ENCODE measurements around the gene IFI44. TPM values are rescaled to one million over a fixed set of nuclear protein-coding genes. Genes with fewer than 3 reads are reported as not detected.
A peak's percentile ranks its signal among the peaks of the same experiment; 100 is the strongest.

The IFI44 gene
- total RNA-seq, 2 donors from 2014 or later = 72.5 to 89.4 TPM

DNA sequence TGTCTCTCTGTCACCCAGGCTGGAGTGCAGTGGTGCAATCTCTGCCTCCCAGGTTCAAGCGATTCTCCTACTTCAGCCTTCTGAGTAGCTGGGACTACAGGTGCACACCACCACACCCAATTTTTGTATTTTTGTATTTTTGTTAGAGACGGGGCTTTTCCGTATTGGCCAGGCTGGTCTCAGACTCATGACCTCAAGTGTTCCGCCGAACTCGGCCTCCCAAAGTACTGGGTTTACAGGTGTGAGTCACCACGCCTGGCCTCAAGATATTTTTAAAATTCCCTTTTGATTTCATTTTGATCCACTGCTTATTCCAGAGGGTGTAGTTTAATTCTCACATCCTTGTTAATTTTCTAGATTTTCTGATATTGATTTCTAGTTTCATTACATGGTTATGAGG lies 25.6 kb upstream of the IFI44 start:
- peak overlapping the region; percentile 79 for H3K4me3 Mint-ChIP-seq
- DNase-seq (no peak), ATAC-seq (no peak)
- H3K4me1 Mint-ChIP-seq = peaks cover 57% of the 10 kb centered on the region
- no peaks in the 10 kb centered on the region for H3K9me3 ChIP-seq (ENCODE audit: control insufficient read depth, low read length, poor library complexity, severe bottlenecking)
- H3K36me3 Mint-ChIP-seq (ENCODE audit: low read depth) = peaks cover 5% of the 10 kb centered on the region
- H3K27me3 Mint-ChIP-seq = no peaks in the 10 kb centered on the region
- peak overlapping the region; percentile 95 for H3K27ac Mint-ChIP-seq

DNA sequence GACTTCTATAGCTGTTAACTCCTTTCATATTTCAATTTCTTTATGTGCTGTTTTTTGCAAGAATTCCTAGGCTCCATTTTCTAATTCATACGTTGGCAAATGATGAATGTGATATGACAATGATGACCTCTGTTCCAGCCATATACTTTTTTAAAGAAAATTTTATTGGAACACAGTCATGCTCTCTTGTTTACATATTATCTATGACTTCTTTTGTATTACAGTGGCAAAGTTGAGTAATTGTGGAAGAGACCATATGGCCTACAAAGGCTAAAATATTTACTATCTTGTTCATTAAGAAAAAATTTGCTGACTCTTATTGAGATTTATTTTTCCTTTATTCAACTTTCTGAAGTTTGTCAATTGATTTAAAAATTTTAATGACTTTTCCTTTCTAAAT lies 22.3 kb upstream of the IFI44 start:
- H3K27ac Mint-ChIP-seq = peak overlapping the region; percentile 95

DNA sequence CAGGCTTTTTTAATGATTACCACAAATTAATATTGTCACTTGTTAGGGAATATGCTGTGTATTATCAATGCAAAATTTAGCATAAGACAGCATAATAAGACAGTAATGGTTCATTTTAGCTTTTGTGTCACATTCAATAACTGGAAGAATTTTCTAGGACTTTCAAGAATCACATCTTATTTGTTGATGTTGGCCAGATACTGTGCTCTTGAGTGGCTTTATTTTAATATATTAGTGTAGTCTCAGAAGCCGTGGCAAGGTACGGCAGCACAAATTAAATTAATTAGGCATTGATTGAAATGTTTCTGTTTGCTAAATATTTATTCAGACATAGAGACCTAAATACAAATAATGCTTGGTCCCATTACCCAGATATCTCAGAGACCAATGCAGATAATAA lies 19.0 kb upstream of the IFI44 start:
- peaks cover 2% of the 10 kb centered on the region for H3K9me3 ChIP-seq (ENCODE audit: control insufficient read depth, low read length, poor library complexity, severe bottlenecking)
- H3K27me3 Mint-ChIP-seq = no peaks in the 10 kb centered on the region
- H3K4me1 Mint-ChIP-seq = peaks cover 15% of the 10 kb centered on the region
- no peak overlapping the region for H3K27ac Mint-ChIP-seq
- ATAC-seq = no peak
- DNase-seq = no peak
- peaks cover 3% of the 10 kb centered on the region for H3K36me3 Mint-ChIP-seq (ENCODE audit: low read depth)
- H3K4me3 Mint-ChIP-seq = no peak overlapping the region

More for the DNA sequence above, 22.3 kb upstream of the IFI44 start:
- H3K4me1 Mint-ChIP-seq = peaks cover 39% of the 10 kb centered on the region
- no peaks in the 10 kb centered on the region for H3K27me3 Mint-ChIP-seq
- H3K4me3 Mint-ChIP-seq = no peak overlapping the region
- H3K9me3 ChIP-seq (ENCODE audit: control insufficient read depth, low read length, poor library complexity, severe bottlenecking) = no peaks in the 10 kb centered on the region
- DNase-seq (no peak), ATAC-seq (no peak)
- H3K36me3 Mint-ChIP-seq (ENCODE audit: low read depth) = peaks cover 5% of the 10 kb centered on the region

DNA sequence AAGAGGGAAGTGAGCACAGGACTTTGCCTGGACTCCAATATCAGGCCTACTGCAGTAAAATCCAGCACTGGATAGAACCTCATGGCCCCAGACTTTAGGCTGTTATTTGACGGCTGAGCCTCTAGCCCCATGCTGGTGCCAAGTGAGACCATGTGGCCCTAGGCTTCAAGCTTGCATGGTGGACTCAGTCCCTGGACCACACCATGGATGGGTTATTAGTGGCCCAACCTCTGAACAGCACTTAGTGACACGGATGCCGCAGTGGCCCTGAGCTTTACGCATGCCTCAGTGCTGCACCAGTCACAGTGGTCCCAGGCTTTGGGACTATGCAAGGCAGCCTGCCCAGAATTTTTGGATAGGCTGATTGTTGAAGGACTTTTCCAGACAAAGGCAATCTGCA lies 16.4 kb upstream of the IFI44 start:
- peaks cover 2% of the 10 kb centered on the region for H3K9me3 ChIP-seq (ENCODE audit: control insufficient read depth, low read length, poor library complexity, severe bottlenecking)
- peaks cover 6% of the 10 kb centered on the region for H3K4me1 Mint-ChIP-seq
- ATAC-seq (no peak), DNase-seq (no peak)
- no peak overlapping the region for H3K4me3 Mint-ChIP-seq
- H3K36me3 Mint-ChIP-seq (ENCODE audit: low read depth) = peaks cover 6% of the 10 kb centered on the region
- no peaks in the 10 kb centered on the region for H3K27me3 Mint-ChIP-seq
- H3K27ac Mint-ChIP-seq = no peak overlapping the region

DNA sequence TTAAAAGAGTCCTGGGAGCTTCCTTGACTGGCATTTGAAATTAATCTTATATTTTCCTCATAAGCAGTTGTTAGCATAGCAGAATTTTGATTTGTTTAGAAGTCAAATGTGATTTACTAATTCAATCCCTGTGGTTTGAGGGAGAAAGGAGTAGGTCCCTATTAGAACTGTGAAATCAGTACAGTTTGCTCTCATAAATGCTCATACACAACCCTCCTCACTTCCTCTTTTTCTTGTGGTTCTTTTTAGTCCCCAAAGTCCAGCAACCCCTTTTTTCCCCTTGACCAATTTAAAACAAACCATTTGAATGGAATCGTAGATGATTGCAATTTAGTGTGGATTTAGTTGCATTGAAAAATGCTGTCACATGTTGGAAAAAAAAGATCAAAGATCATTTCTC lies 9.2 kb upstream of the IFI44 start:
- H3K27me3 Mint-ChIP-seq = no peaks in the 10 kb centered on the region
- no peak for ATAC-seq
- peaks cover 6% of the 10 kb centered on the region for H3K36me3 Mint-ChIP-seq (ENCODE audit: low read depth)
- H3K4me3 Mint-ChIP-seq = no peak overlapping the region
- no peak overlapping the region for H3K27ac Mint-ChIP-seq
- no peaks in the 10 kb centered on the region for H3K9me3 ChIP-seq (ENCODE audit: control insufficient read depth, low read length, poor library complexity, severe bottlenecking)
- peaks cover 13% of the 10 kb centered on the region for H3K4me1 Mint-ChIP-seq
- no peak for DNase-seq

DNA sequence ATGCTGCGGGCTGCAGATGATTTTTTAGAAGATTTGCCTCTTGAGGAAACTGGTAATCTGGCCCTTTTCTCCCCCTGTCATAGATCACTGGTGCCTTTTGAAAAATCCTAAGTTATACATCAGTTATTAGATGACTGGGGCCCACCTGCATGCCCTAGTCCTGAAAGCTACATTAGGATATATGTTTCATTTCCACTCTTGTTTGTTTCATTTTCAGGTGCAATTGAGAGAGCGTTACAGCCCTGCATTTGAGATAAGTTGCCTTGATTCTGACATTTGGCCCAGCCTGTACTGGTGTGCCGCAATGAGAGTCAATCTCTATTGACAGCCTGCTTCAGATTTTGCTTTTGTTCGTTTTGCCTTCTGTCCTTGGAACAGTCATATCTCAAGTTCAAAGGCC lies 8.1 kb upstream of the IFI44 start:
- no peak overlapping the region for H3K27ac Mint-ChIP-seq
- H3K36me3 Mint-ChIP-seq (ENCODE audit: low read depth) = peaks cover 6% of the 10 kb centered on the region
- DNase-seq = no peak

DNA sequence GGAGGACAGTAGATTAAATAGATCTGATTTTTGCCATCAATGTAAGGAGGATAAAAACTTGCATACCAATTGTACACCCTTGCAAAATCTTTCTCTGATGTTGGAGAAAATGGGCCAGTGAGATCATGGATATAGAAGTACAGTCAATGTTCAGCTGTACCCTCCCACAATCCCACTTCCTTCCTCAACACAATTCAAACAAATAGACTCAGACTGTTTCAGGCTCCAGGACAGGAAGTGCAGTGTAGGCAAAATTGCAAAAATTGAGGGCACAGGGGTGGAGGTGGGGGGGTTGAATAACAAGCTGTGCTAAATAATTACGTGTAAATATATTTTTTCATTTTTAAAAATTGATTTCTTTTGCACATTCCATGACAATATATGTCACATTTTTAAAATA lies 3.9 kb upstream of the IFI44 start:
- Mint-ChIP-seq H3K4me1 (peaks cover 24% of the 10 kb centered on the region), H3K4me3 (peak overlapping the region; percentile 52), H3K27ac (peak overlapping the region; percentile 94), H3K36me3 (ENCODE audit: low read depth) (no peaks in the 10 kb centered on the region), H3K27me3 (no peaks in the 10 kb centered on the region)
- DNase-seq (peak in 1 of 3 donors; percentile 19), ATAC-seq (peak; percentile 83)
- H3K9me3 ChIP-seq (ENCODE audit: control insufficient read depth, low read length, poor library complexity, severe bottlenecking) = no peaks in the 10 kb centered on the region

More for the DNA sequence above, 8.1 kb upstream of the IFI44 start:
- ATAC-seq = no peak
- Mint-ChIP-seq H3K4me1 (peaks cover 21% of the 10 kb centered on the region), H3K27me3 (no peaks in the 10 kb centered on the region), H3K4me3 (no peak overlapping the region)
- no peaks in the 10 kb centered on the region for H3K9me3 ChIP-seq (ENCODE audit: control insufficient read depth, low read length, poor library complexity, severe bottlenecking)

DNA sequence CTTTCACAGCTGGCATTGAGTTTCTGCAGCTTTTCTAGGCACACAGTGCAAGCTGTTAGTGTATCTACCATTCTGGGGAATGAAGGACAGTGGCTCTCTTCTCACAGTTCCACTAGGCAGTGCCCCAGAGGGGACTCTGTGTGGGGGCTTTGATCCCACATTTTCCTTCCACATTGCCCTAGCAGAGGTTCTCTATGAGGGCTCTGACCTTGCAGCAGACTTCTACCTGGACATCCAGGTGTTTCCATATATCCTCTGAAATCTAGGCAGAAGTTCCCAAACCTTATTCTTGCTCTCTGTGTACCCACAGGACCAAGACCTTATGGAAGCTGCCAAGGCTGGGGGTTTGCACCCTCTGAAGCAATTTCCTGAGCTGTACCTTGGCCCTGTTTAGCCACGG lies 2.4 kb upstream of the IFI44 start:
- no peak overlapping the region for H3K4me3 Mint-ChIP-seq
- ATAC-seq = no peak
- H3K27me3 Mint-ChIP-seq = no peaks in the 10 kb centered on the region
- no peak for DNase-seq
- peaks cover 31% of the 10 kb centered on the region for H3K4me1 Mint-ChIP-seq
- H3K9me3 ChIP-seq (ENCODE audit: control insufficient read depth, low read length, poor library complexity, severe bottlenecking) = no peaks in the 10 kb centered on the region
- H3K36me3 Mint-ChIP-seq (ENCODE audit: low read depth) = no peaks in the 10 kb centered on the region
- peak overlapping the region; percentile 94 for H3K27ac Mint-ChIP-seq

DNA sequence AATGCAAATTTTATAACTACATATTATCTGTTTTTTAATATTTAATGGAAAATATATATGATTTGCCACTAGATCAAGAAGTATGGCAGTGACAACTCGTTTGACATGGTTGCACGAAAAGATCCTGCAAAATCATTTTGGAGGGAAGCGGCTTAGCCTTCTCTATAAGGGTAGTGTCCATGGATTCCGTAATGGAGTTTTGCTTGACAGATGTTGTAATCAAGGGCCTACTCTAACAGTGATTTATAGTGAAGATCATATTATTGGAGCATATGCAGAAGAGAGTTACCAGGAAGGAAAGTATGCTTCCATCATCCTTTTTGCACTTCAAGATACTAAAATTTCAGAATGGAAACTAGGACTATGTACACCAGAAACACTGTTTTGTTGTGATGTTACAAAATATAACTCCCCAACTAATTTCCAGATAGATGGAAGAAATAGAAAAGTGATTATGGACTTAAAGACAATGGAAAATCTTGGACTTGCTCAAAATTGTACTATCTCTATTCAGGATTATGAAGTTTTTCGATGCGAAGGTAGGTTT lies 556 bp downstream of the IFI44 start:
- DNase-seq = no peak
- H3K36me3 Mint-ChIP-seq (ENCODE audit: low read depth) = no peaks in the 10 kb centered on the region
- peaks cover 35% of the 10 kb centered on the region for H3K4me1 Mint-ChIP-seq
- no peaks in the 10 kb centered on the region for H3K27me3 Mint-ChIP-seq
- H3K4me3 Mint-ChIP-seq = peak overlapping the region; percentile 93
- peak; percentile 7 for ATAC-seq
- H3K27ac Mint-ChIP-seq = peak overlapping the region; percentile 94
- no peaks in the 10 kb centered on the region for H3K9me3 ChIP-seq (ENCODE audit: control insufficient read depth, low read length, poor library complexity, severe bottlenecking)

DNA sequence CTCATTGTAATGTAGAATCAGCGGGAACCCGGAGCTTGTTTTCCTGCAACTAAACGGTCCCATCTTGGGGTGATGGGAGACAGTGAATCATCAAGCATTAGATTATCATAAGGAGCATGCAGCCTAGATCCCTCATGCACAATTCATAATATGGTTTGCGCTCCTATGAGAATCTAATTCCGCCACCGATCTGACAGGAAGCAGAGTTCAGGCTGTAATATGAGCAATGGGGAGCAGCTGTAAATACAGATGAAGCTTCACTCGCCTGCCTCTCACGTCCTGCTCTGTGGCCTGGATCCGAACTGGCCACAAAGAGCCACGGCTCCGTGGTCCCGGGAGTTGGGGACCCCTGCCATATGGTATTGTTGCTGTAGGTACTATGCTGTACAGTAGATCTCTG lies 1.6 kb downstream of the IFI44 start:
- DNase-seq = no peak
- H3K27me3 Mint-ChIP-seq = no peaks in the 10 kb centered on the region
- peak overlapping the region; percentile 93 for H3K4me3 Mint-ChIP-seq
- H3K36me3 Mint-ChIP-seq (ENCODE audit: low read depth) = peaks cover 4% of the 10 kb centered on the region
- H3K4me1 Mint-ChIP-seq = peaks cover 37% of the 10 kb centered on the region
- peak overlapping the region; percentile 94 for H3K27ac Mint-ChIP-seq
- no peaks in the 10 kb centered on the region for H3K9me3 ChIP-seq (ENCODE audit: control insufficient read depth, low read length, poor library complexity, severe bottlenecking)
- peak; percentile 58 for ATAC-seq

DNA sequence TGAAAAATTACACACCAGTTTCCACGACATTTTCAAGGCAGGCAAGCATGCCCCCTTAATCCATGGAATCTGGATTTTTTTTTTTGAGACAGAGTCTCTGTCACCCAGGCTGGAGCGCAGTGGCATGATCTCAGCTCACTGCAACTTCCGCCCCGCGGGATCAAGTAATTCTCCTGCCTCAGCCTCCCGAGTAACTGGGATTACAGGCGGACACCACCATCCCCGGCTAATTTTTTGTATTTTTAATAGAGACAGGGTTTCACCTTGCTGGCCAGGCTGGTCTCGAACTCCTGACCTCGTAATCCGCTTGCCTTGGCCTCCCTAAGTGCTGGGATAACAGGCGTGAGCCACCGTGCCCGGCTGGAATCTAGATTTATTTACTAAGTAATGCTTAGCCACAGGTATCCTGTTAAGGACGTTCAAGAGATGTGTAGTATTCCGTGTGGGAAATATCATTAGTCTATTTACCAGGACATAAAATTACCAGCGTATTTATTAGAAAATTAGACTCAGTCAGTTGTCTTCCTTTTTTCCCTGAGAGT lies 2.5 kb downstream of the IFI44 start:
- no peaks in the 10 kb centered on the region for H3K9me3 ChIP-seq (ENCODE audit: control insufficient read depth, low read length, poor library complexity, severe bottlenecking)
- peaks cover 31% of the 10 kb centered on the region for H3K4me1 Mint-ChIP-seq
- no peak for ATAC-seq
- H3K27ac Mint-ChIP-seq = peak overlapping the region; percentile 94
- peak overlapping the region; percentile 93 for H3K4me3 Mint-ChIP-seq
- no peaks in the 10 kb centered on the region for H3K27me3 Mint-ChIP-seq
- DNase-seq = no peak
- peaks cover 4% of the 10 kb centered on the region for H3K36me3 Mint-ChIP-seq (ENCODE audit: low read depth)

DNA sequence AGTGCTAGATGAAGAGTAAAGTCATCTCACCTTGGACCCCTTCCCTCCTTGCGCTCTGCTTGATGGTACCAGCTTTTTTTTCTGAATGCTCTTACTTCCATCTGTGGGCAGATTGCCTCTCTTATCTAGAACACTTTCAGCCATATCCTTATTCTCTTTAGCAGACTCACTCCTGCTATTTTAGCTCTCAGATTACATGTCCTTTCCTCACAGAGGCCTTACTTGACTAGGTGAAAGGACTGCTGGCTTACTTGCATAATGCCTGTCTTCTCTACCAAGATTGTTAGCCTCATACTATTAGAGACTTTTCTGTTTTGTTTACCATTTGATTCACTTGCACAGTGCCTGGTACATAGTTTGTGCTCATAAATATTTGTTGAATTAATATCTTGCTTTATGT lies 9.3 kb downstream of the IFI44 start:
- H3K27ac Mint-ChIP-seq = peak overlapping the region; percentile 71
- no peaks in the 10 kb centered on the region for H3K9me3 ChIP-seq (ENCODE audit: control insufficient read depth, low read length, poor library complexity, severe bottlenecking)
- H3K27me3 Mint-ChIP-seq = no peaks in the 10 kb centered on the region
- no peak overlapping the region for H3K4me3 Mint-ChIP-seq
- no peak for ATAC-seq
- peaks cover 40% of the 10 kb centered on the region for H3K4me1 Mint-ChIP-seq
- DNase-seq = no peak
- peaks cover 30% of the 10 kb centered on the region for H3K36me3 Mint-ChIP-seq (ENCODE audit: low read depth)

DNA sequence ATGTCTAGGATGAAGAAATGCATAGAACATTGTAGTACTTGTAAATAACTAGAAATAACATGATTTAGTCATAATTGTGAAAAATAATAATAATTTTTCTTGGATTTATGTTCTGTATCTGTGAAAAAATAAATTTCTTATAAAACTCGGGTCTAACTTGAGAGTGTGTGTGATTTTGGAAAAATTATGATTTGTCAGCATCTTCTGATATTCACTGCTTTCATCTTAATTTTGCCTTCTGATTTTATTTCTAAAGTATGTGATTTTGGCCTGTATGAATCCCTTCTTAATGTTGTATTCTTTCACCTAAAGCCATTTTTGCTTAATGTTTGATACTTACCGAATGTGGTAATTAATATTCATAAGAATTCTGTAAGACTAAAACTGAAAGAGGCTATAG lies 14.3 kb downstream of the IFI44 start:
- peak overlapping the region; percentile 62 for H3K27ac Mint-ChIP-seq
- peaks cover 23% of the 10 kb centered on the region for H3K4me1 Mint-ChIP-seq
- no peak for ATAC-seq
- H3K27me3 Mint-ChIP-seq = no peaks in the 10 kb centered on the region
- H3K4me3 Mint-ChIP-seq = no peak overlapping the region
- no peak for DNase-seq
- no peaks in the 10 kb centered on the region for H3K9me3 ChIP-seq (ENCODE audit: control insufficient read depth, low read length, poor library complexity, severe bottlenecking)
- peaks cover 24% of the 10 kb centered on the region for H3K36me3 Mint-ChIP-seq (ENCODE audit: low read depth)

DNA sequence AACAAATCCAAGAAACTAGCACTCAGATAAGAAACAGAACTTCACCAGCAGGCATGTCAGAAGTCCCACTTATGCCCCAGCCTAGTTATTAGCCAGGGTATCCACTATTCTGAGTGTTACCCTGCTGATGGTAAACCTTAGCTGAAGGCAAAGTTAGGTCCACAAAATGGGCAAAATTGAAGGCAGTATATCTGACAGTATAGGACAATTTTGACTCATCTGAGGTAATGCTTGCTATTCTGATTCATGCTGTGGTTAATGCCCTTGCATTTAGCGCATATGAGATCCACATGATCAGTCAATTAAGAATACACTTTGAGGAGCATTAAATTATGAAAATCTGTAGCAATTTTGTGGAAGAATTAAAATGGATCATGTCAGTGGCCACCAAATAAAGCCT lies 15.1 kb downstream of the IFI44 start:
- Mint-ChIP-seq H3K27ac (no peak overlapping the region), H3K27me3 (no peaks in the 10 kb centered on the region), H3K36me3 (ENCODE audit: low read depth) (peaks cover 18% of the 10 kb centered on the region), H3K4me1 (peaks cover 17% of the 10 kb centered on the region), H3K4me3 (no peak overlapping the region)
- no peak for ATAC-seq
- no peak for DNase-seq
- H3K9me3 ChIP-seq (ENCODE audit: control insufficient read depth, low read length, poor library complexity, severe bottlenecking) = no peaks in the 10 kb centered on the region

All from T-helper 17 cell (primary cell).